HepG2 (cell line): ENCODE measurements around the gene SPATA13. TPM values are rescaled to one million over a fixed set of nuclear protein-coding genes. Genes with fewer than 3 reads are reported as not detected.
A peak's percentile ranks its signal among the peaks of the same experiment; 100 is the strongest.
"Not testable (repeated sequence)": the region's sequence is repeated elsewhere in the genome, so short reads cannot be mapped to it uniquely, and the experiment has no call there.

ENCODE experiments used
- ATAC-seq: fragments of 200-7000 bp; cut with Tn5 transposase; 3 replicates; pipeline ENCODE4 v1.9.1; 2020; ENCODE audit warnings: mild to moderate bottlenecking, moderate library complexity
- BruUV-seq: library from RNA; stranded (reverse); fragments of 400-500 nt; replicated peaks from 2 replicates; lab custom pipeline; 2021; lab: Mats Ljungman, UMichigan
- CTCF ChIA-PET: fragments of 300-600 bp; formaldehyde crosslinking; extraction: SDS; loops from one replicate; lab custom pipeline; 2021; ENCODE audit warnings: low total read pairs, inconsistent platforms, low intra/inter-chr PET ratio; lab: Yijun Ruan, JAX
- POLR2A ChIA-PET: fragments of 350-600 bp; sonication (Branson Sonifier 250); formaldehyde crosslinking; loops from one replicate; lab custom pipeline; 2020; ENCODE audit warnings: antibody characterized with exemption, inconsistent platforms; lab: Yijun Ruan, JAX
- DNase-seq: peaks from one replicate; pipeline ENCODE4 v3.0.0-alpha.2; 2015; ENCODE audit warnings: low spot score
- FAIRE-seq: peaks from 3 replicates; lab custom pipeline; 2011; peaks lifted over from hg19 to GRCh38; lab: Jason Lieb, UNC
- H2AFZ ChIP-seq: one replicate; pipeline ENCODE4 v1.6.1; 2011; ENCODE audit warnings: low read length, inconsistent platforms
- H3K27ac ChIP-seq: fragments of 300-600 bp; 3 replicates; pipeline ENCODE4 v1.8.0; 2011; ENCODE audit warnings: mixed run types, mild to moderate bottlenecking, mixed read lengths, low read length, inconsistent platforms; ENCODE audit not compliant: insufficient read depth; ENCODE audit errors: extremely low read length
- H3K27me3 ChIP-seq, 2 experiments: fragments of 200-600 bp in 1 of 2; 2 replicates in 1 of 2; 3 replicates in 1 of 2; pipeline versions ENCODE4 v1.6.0 to v1.8.0; 2011; ENCODE audit warnings: low read length in 2 of 2, mild to moderate bottlenecking in 2 of 2, moderate library complexity in 2 of 2, inconsistent platforms in 1 of 2; ENCODE audit not compliant: insufficient read depth in 2 of 2, control insufficient read depth in 1 of 2
- H3K36me3 ChIP-seq, 2 experiments: fragments of 200-600 bp in 1 of 2; replicated peaks in 1 of 2; 2 replicates in 1 of 2; 3 replicates in 1 of 2; pipeline versions ENCODE4 v1.5.1 to v1.8.0; 2011; ENCODE audit warnings: low read length in 2 of 2, inconsistent platforms in 1 of 2; ENCODE audit not compliant: insufficient read depth in 2 of 2, control insufficient read depth in 1 of 2
- H3K4me1 ChIP-seq: 2 replicates; pipeline ENCODE4 v1.5.1; 2012; ENCODE audit warnings: low read length, inconsistent platforms; ENCODE audit not compliant: insufficient read depth
- H3K4me2 ChIP-seq: 2 replicates; pipeline ENCODE4 v1.6.0; 2011; ENCODE audit warnings: low read depth, low read length, inconsistent platforms
- H3K4me3 ChIP-seq, 3 experiments: fragments of 200-600 bp in 1 of 3; sonication (generic), shearing (Covaris generic) in 1 of 3; replicated peaks in 1 of 3; 2 replicates each; pipeline ENCODE4 v1.5.1; 2011 to 2016; ENCODE audit warnings: low read length in 3 of 3, inconsistent platforms in 2 of 3, low read depth in 2 of 3, mild to moderate bottlenecking in 2 of 3, control low read depth in 1 of 3, mixed read lengths in 1 of 3; ENCODE audit not compliant: insufficient read depth in 1 of 3
- H3K79me2 ChIP-seq: one replicate; pipeline ENCODE4 v1.6.1; 2011; ENCODE audit warnings: low read length, inconsistent platforms; ENCODE audit not compliant: insufficient read depth
- H3K9ac ChIP-seq: 2 replicates; pipeline ENCODE4 v1.6.0; 2011; ENCODE audit warnings: mild to moderate bottlenecking, low read depth, low read length, inconsistent platforms; ENCODE audit not compliant: insufficient read depth
- H3K9me3 ChIP-seq: 2 replicates; pipeline ENCODE4 v1.5.1; 2012; ENCODE audit warnings: mild to moderate bottlenecking, low read length
- H4K20me1 ChIP-seq: 2 replicates; pipeline ENCODE4 v1.6.0; 2011; ENCODE audit warnings: inconsistent platforms, mild to moderate bottlenecking, low read length, moderate library complexity; ENCODE audit not compliant: insufficient read depth
- CTCF ChIP-seq: sonication (generic); formaldehyde crosslinking; IDR thresholded peaks from 2 replicates; pipeline ENCODE4 v1.5.0; 2020; ENCODE audit warnings: mild to moderate bottlenecking, missing genetic modification reagents, moderate library complexity
- STAG1 ChIP-seq: sonication (generic); formaldehyde crosslinking; IDR thresholded peaks from 2 replicates; pipeline ENCODE4 v1.4.0; 2020; ENCODE audit warnings: missing genetic modification reagents
- WGBS: methylation state at CpG from one replicate; pipeline ENCODE4 v1.1.6; 2017; ENCODE audit warnings: low lambda C conversion rate; 5-methylcytosine and 5-hydroxymethylcytosine counted together
- in situ Hi-C: cut with HindIII; loops from 2 replicates; pipeline ENCODE4 v1.10.0; 2017; ENCODE audit warnings: low pct_unique_long_range_greater_than_20kb; ENCODE audit not compliant: extremely low pct_ligation_motif_present
- intact Hi-C: fragments of 100-400 bp; cut with micrococcal nuclease; formaldehyde crosslinking; loops from one replicate; pipeline ENCODE4 v1.10.0; 2022; ENCODE audit not compliant: unreplicated experiment
- polyA plus RNA-seq, 8 experiments: library from polyadenylated mRNA; depleted of rRNA in 3 of 8; stranded (reverse) in 7 of 8; unstranded in 1 of 8; fragments of >200 nt; fragmentation: Illumina TruSeq in 4 of 8; extraction: Trizol in 4 of 8; gene quantifications; 2 replicates each; pipeline versions ENCODE4 v1.2.1 to v1.2.3, GENCODE V29; 2011 to 2016; ENCODE audit warnings: low read depth in 4 of 8, missing spikeins in 1 of 8, mixed read lengths in 1 of 8; ENCODE audit not compliant: insufficient read depth in 1 of 8
- total RNA-seq, 5 experiments: library from RNA; depleted of rRNA; stranded (reverse); fragments of >200 nt; fragmentation: Illumina TruSeq; extraction: Trizol; gene quantifications; 2 replicates each; pipeline ENCODE4 v1.2.3, GENCODE V29; 2016; ENCODE audit warnings: low read depth in 1 of 5

SPATA13 gene
- total and polyA plus RNA-seq, 2 of the 13 experiments (the other 11 are each of a cell fraction or from before 2014, with no cell fraction given) = 11.3 to 14.2 TPM

- 26% methylated on average over 4 of the region's 6 CpGs for WGBS
- FAIRE-seq = peak; percentile 44
- POLR2A ChIA-PET, H3K36me3 ChIP-seq, H3K9me3 ChIP-seq, H3K27ac ChIP-seq, BruUV-seq, H2AFZ ChIP-seq, DNase-seq, H3K9ac ChIP-seq, H3K79me2 ChIP-seq, H3K4me1 ChIP-seq, intact Hi-C loops, H3K4me3 ChIP-seq, H3K4me2 ChIP-seq, ATAC-seq, H3K27me3 ChIP-seq, CTCF ChIA-PET, H4K20me1 ChIP-seq: not testable (repeated sequence)
- in situ Hi-C loops = loop anchor here (10.0 kb wide), 1 partner anchor 1405 kb away; no protein-coding TSS in a partner anchor
Observed at GRCh38 chr13:24319641-24320040, 159.1 kb downstream of the SPATA13 start.

- in situ Hi-C loops = loop anchor here (10.0 kb wide), 1 partner anchor 1407 kb away; no protein-coding TSS in a partner anchor
- FAIRE-seq = peak; percentile 37
Observed at GRCh38 chr13:24321416-24321815, 160.9 kb downstream of the SPATA13 start.

GRCh38 chr13:24322470-24322869, 161.9 kb downstream of the SPATA13 start:
- DNase-seq, intact Hi-C loops, FAIRE-seq: not testable (repeated sequence)

More at GRCh38 chr13:24321416-24321815, 160.9 kb downstream of the SPATA13 start:
- H2AFZ ChIP-seq, H4K20me1 ChIP-seq, POLR2A ChIA-PET, H3K27ac ChIP-seq, ATAC-seq, BruUV-seq, H3K4me1 ChIP-seq, H3K27me3 ChIP-seq, H3K36me3 ChIP-seq, DNase-seq, intact Hi-C loops, H3K9me3 ChIP-seq, H3K4me2 ChIP-seq, CTCF ChIA-PET, H3K4me3 ChIP-seq, H3K9ac ChIP-seq, H3K79me2 ChIP-seq: not testable (repeated sequence)
- WGBS = 28% methylated on average over 6 of the region's 8 CpGs

More at GRCh38 chr13:24322470-24322869, 161.9 kb downstream of the SPATA13 start:
- BruUV-seq, CTCF ChIA-PET, H3K27ac ChIP-seq, H3K9me3 ChIP-seq, H3K27me3 ChIP-seq, H3K4me2 ChIP-seq, H3K9ac ChIP-seq, H3K79me2 ChIP-seq, H3K4me3 ChIP-seq, H3K36me3 ChIP-seq, H3K4me1 ChIP-seq, POLR2A ChIA-PET, H4K20me1 ChIP-seq: not testable (repeated sequence)
- in situ Hi-C loops = loop anchor here (10.0 kb wide), 1 partner anchor 1408 kb away; no protein-coding TSS in a partner anchor
- peak; percentile 86 for ATAC-seq
- TF ChIP-seq CTCF (0 out of 2 replicates have a peak, but pooled peaks have one; percentile 28), STAG1 (CRISPR knock-in tag) (peak; percentile 62)
- TF ChIP-seq, all 625 proteins: peak for 2; not testable (repeated sequence) for 623
- 13% methylated on average over 2 of the region's 2 CpGs for WGBS
- not testable (repeated sequence) for H2AFZ ChIP-seq
